HEK293 (cell line): ENCODE data around the gene TSPAN9.

ENCODE experiments used
- CTCF ChIA-PET: fragments of 350-600 bp; formaldehyde crosslinking; extraction: SDS; loops from one replicate; lab custom pipeline; 2021; ENCODE audit warnings: antibody characterized with exemption; lab: Yijun Ruan, JAX
- POLR2A ChIA-PET: fragments of 300-600 bp; formaldehyde crosslinking; extraction: SDS; loops from one replicate; lab custom pipeline; 2020; ENCODE audit warnings: antibody characterized with exemption, inconsistent platforms; lab: Yijun Ruan, JAX
- H3K27ac ChIP-seq: fragments of 200-500 bp; sonication (Bioruptor generic); 2 replicates; pipeline ENCODE4 v1.5.1; 2014; ENCODE audit warnings: low read depth, low read length, control low read depth, inconsistent platforms; ENCODE audit errors: extremely low read depth
- H3K36me3 ChIP-seq, 2 experiments: fragments of 200-500 bp in 1 of 2; sonication (Bioruptor generic) in 1 of 2; 1 replicate in 1 of 2; 2 replicates in 1 of 2; pipeline ENCODE4 v1.5.1; 2014 to 2017; ENCODE audit warnings: inconsistent platforms in 2 of 2, low read length in 2 of 2; ENCODE audit not compliant: control insufficient read depth in 2 of 2, insufficient read depth in 1 of 2
- H3K4me1 ChIP-seq: fragments of 200-500 bp; sonication (Bioruptor generic); 2 replicates; pipeline ENCODE4 v1.5.1; 2014; ENCODE audit warnings: mild to moderate bottlenecking, low read length, inconsistent platforms; ENCODE audit not compliant: control insufficient read depth, insufficient read depth
- H3K4me3 ChIP-seq: 2 replicates; pipeline ENCODE4 v1.5.1; 2011; ENCODE audit warnings: low read depth, mild to moderate bottlenecking, control low read depth, low read length, moderate library complexity
- H3K9me3 ChIP-seq: fragments of 200-500 bp; sonication (Bioruptor generic); 2 replicates; pipeline ENCODE4 v1.5.1; 2014; ENCODE audit warnings: low read depth, low read length, inconsistent platforms; ENCODE audit not compliant: control insufficient read depth, insufficient read depth
- GLIS1 ChIP-seq: fragments of 450-650 bp; formaldehyde crosslinking; IDR thresholded peaks from 2 replicates; pipeline ENCODE4 v1.5.1; 2016; ENCODE audit warnings: missing biosample characterization, missing genetic modification characterization
- OVOL3 ChIP-seq: fragments of 450-650 bp; formaldehyde crosslinking; IDR thresholded peaks from 2 replicates; pipeline ENCODE4 v1.5.1; 2016; ENCODE audit warnings: missing biosample characterization, missing genetic modification characterization
- SCRT1 ChIP-seq: fragments of 450-650 bp; formaldehyde crosslinking; IDR thresholded peaks from 2 replicates; pipeline ENCODE4 v1.5.1; 2016; ENCODE audit warnings: missing biosample characterization, missing genetic modification characterization, borderline replicate concordance
- SCRT2 ChIP-seq: fragments of 450-650 bp; formaldehyde crosslinking; IDR thresholded peaks from 2 replicates; pipeline ENCODE4 v1.5.1; 2016; ENCODE audit warnings: missing biosample characterization, missing genetic modification characterization
- ZBTB1 ChIP-seq: fragments of 450-650 bp; formaldehyde crosslinking; IDR thresholded peaks from 2 replicates; pipeline ENCODE4 v1.5.1; 2016; ENCODE audit warnings: missing biosample characterization, missing genetic modification characterization
- ZBTB20 ChIP-seq: fragments of 450-650 bp; formaldehyde crosslinking; IDR thresholded peaks from 2 replicates; pipeline ENCODE4 v1.5.1; 2016; ENCODE audit warnings: missing biosample characterization, missing genetic modification characterization
- ZFHX2 ChIP-seq: fragments of 450-650 bp; formaldehyde crosslinking; conservative IDR thresholded peaks from 2 replicates; pipeline ENCODE4 v1.5.1; 2016; ENCODE audit warnings: missing biosample characterization, missing genetic modification characterization
- ZFP69B ChIP-seq: fragments of 450-650 bp; formaldehyde crosslinking; IDR thresholded peaks from 2 replicates; pipeline ENCODE4 v1.5.1; 2016; ENCODE audit warnings: missing biosample characterization, missing genetic modification characterization
- ZIC2 ChIP-seq: fragments of 450-650 bp; formaldehyde crosslinking; IDR thresholded peaks from 2 replicates; pipeline ENCODE4 v1.5.1; 2016; ENCODE audit warnings: missing biosample characterization, missing genetic modification characterization
- ZNF19 ChIP-seq: fragments of 450-650 bp; formaldehyde crosslinking; IDR thresholded peaks from 2 replicates; pipeline ENCODE4; 2016; ENCODE audit warnings: missing biosample characterization, missing genetic modification characterization, low read depth
- ZNF311 ChIP-seq: fragments of 450-650 bp; formaldehyde crosslinking; IDR thresholded peaks from 2 replicates; pipeline ENCODE4 v1.5.1; 2017; ENCODE audit warnings: missing biosample characterization, missing genetic modification characterization, borderline replicate concordance
- ZNF366 ChIP-seq: fragments of 450-650 bp; formaldehyde crosslinking; conservative IDR thresholded peaks from 2 replicates; pipeline ENCODE4 v1.5.1; 2016; ENCODE audit warnings: missing biosample characterization, missing genetic modification characterization
- ZNF433 ChIP-seq: fragments of 450-650 bp; formaldehyde crosslinking; IDR thresholded peaks from 2 replicates; pipeline ENCODE4 v1.5.1; 2016; ENCODE audit warnings: missing biosample characterization, missing genetic modification characterization, low read depth
- ZNF521 ChIP-seq: fragments of 450-650 bp; formaldehyde crosslinking; IDR thresholded peaks from 2 replicates; pipeline ENCODE4 v1.5.1; 2017; ENCODE audit warnings: missing biosample characterization, mild to moderate bottlenecking, missing genetic modification characterization
- ZNF548 ChIP-seq: fragments of 450-650 bp; formaldehyde crosslinking; IDR thresholded peaks from 2 replicates; pipeline ENCODE4 v1.5.1; 2016; ENCODE audit warnings: missing biosample characterization, missing genetic modification characterization
- ZNF677 ChIP-seq: fragments of 450-650 bp; IDR thresholded peaks from 2 replicates; pipeline ENCODE4 v1.5.0; 2018; ENCODE audit warnings: missing biosample characterization, mild to moderate bottlenecking, missing genetic modification characterization, moderate library complexity
- ZNF791 ChIP-seq: fragments of 450-650 bp; formaldehyde crosslinking; IDR thresholded peaks from 2 replicates; pipeline ENCODE4 v1.5.1; 2016; ENCODE audit warnings: missing biosample characterization, missing genetic modification characterization
- ZXDB ChIP-seq: fragments of 450-650 bp; formaldehyde crosslinking; IDR thresholded peaks from 2 replicates; pipeline ENCODE4 v1.5.1; 2016; ENCODE audit warnings: missing biosample characterization, missing genetic modification characterization
- TF ChIP-seq, protein P1 (sequence below): fragments of 450-650 bp; formaldehyde crosslinking; IDR thresholded peaks from 2 replicates; pipeline ENCODE4 v1.5.1; 2017; ENCODE audit warnings: missing biosample characterization, mild to moderate bottlenecking, missing genetic modification characterization, moderate library complexity
- TF ChIP-seq, protein P2 (sequence below): sonication (generic); formaldehyde crosslinking; IDR thresholded peaks from 2 replicates; pipeline ENCODE4 v1.8.1; 2022; ENCODE audit warnings: mild to moderate bottlenecking, moderate library complexity, missing genetic modification reagents
- TF ChIP-seq, protein P3 (sequence below): fragments of 450-650 bp; formaldehyde crosslinking; IDR thresholded peaks from 2 replicates; pipeline ENCODE4 v1.5.1; 2016; ENCODE audit warnings: missing biosample characterization, missing genetic modification characterization
- TF ChIP-seq, protein P4 (sequence below): fragments of 450-650 bp; formaldehyde crosslinking; conservative IDR thresholded peaks from 2 replicates; pipeline ENCODE4 v1.5.1; 2016; ENCODE audit warnings: low read depth, missing biosample characterization, missing genetic modification characterization

The TSPAN9 gene

DNA sequence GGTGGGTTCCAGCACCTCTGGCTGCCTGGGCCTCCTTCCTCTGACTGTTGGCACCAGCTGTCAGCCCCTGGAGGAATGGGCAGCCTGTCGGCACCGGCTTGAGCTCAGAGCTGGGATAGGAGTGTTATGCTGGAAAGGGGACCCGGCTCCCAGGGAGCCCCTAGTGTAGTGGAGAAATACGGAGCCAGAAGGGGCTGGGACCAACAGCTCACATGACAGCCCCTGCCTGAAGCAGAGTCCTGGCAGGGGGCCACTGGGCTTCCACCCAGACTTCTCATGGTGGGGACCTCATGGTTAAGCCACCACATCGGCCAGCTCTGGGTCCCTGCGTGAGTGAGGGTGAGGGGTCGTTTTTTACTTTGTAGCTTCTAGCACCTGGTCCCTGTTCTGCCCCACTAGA is 174.5 kb downstream of the TSPAN9 start (continued):
- TF ChIP-seq, protein P1, sequence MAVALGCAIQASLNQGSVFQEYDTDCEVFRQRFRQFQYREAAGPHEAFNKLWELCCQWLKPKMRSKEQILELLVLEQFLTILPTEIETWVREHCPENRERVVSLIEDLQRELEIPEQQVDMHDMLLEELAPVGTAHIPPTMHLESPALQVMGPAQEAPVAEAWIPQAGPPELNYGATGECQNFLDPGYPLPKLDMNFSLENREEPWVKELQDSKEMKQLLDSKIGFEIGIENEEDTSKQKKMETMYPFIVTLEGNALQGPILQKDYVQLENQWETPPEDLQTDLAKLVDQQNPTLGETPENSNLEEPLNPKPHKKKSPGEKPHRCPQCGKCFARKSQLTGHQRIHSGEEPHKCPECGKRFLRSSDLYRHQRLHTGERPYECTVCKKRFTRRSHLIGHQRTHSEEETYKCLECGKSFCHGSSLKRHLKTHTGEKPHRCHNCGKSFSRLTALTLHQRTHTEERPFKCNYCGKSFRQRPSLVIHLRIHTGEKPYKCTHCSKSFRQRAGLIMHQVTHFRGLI (tag by site-specific recombination), result no peak
- TF ChIP-seq, all 188 proteins: peak for 0

DNA sequence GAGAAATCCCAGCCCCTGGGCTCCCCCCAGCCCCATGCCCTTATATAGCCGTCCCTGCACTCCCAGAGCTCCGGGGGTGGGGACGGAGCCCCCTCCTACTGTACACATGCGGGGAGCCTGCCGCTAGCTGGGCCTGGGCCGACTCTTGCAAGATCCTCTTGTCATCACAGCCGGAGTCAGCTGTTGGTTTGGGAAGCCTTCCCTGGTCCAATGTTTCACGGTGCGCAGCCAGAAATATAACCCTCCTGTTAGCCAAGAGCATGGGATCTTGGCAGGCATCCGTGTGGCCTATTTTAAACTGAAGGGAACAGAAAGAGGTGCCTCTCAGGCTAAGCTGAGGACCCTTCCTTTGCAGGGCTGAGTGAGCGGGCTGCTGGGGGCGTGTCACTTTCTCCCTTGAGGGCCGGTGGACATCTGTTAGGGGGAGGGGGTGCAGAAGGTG is 175.3 kb downstream of the TSPAN9 start:
- Histone ChIP-seq H3K36me3 (no peaks in the 10 kb centered on the region), H3K9me3 (no peaks in the 10 kb centered on the region), H3K4me3 (no peak overlapping the region), H3K27ac (no peak overlapping the region), H3K4me1 (no peaks in the 10 kb centered on the region)
- CTCF ChIA-PET, result interaction anchor here (1.4 kb wide), 1 partner anchor 23 kb away, joined by 4 read pairs; no protein-coding TSS in a partner anchor
- peak; percentile 27; the same call in 1 of the 2 replicates for TF ChIP-seq ZIC2 (tag by site-specific recombination)
- TF ChIP-seq ZNF548, result no peak
- TF ChIP-seq, all 188 proteins: peak for 1
- POLR2A ChIA-PET, result no interaction called here

DNA sequence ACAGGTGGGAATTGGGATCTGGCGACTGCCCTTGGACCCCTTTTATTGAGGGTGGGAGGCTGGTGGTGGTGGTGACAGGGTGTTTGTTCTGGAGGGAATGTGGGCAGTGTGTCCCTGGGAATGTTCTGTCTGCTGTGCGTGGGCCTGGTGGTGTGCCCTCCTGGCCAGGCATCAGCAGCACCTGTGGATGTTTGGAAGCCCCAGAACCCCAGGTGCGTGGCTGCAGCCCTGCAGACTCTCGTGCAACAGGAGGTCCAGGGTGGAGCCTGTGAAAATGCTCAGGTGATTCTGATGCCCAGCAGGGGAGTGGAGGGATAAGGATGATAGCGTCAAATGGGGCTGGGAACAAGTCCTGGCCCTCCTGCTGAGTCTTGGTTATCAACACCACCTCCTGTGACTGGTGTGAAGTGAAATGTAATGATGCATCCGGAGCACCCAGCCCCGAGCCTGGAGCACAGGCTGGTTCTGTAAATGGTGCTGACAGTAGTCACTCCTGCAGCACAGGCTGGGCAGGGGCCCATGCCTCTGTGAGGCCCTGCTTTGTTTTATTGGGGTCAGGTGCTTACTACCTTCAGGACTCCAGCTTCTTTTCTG is 176.6 kb downstream of the TSPAN9 start:
- Histone ChIP-seq H3K27ac (no peak overlapping the region), H3K4me1 (peaks cover 2% of the 10 kb centered on the region; the same call in 1 of the 2 replicates), H3K36me3 (no peaks in the 10 kb centered on the region), H3K9me3 (no peaks in the 10 kb centered on the region), H3K4me3 (no peak overlapping the region)
- CTCF ChIA-PET, result interaction anchor here (1.0 kb wide), 1 partner anchor 51 kb away, joined by 4 read pairs; no protein-coding TSS in a partner anchor
- POLR2A ChIA-PET, result no interaction called here
- TF ChIP-seq ZNF521 (no peak), ZNF791 (tag by site-specific recombination) (no peak), OVOL3 (tag by site-specific recombination) (no peak), ZNF311 (no peak), ZXDB (tag by site-specific recombination) (no peak), ZNF366 (no peak), ZNF19 (tag by site-specific recombination) (no peak), ZBTB1 (tag by site-specific recombination) (no peak), ZBTB20 (tag by site-specific recombination) (no peak), ZNF433 (no peak), ZIC2 (tag by site-specific recombination) (peak; percentile 92), ZNF677 (no peak), GLIS1 (tag by site-specific recombination) (peak; percentile 82), SCRT2 (tag by site-specific recombination) (peak; percentile 66), ZFHX2 (tag by site-specific recombination) (0 out of 2 replicates have a peak, but pooled peaks have one; percentile 20), SCRT1 (tag by site-specific recombination) (peak; percentile 47; the same call in 1 of the 2 replicates), ZFP69B (tag by site-specific recombination) (no peak)
- TF ChIP-seq, protein P2, sequence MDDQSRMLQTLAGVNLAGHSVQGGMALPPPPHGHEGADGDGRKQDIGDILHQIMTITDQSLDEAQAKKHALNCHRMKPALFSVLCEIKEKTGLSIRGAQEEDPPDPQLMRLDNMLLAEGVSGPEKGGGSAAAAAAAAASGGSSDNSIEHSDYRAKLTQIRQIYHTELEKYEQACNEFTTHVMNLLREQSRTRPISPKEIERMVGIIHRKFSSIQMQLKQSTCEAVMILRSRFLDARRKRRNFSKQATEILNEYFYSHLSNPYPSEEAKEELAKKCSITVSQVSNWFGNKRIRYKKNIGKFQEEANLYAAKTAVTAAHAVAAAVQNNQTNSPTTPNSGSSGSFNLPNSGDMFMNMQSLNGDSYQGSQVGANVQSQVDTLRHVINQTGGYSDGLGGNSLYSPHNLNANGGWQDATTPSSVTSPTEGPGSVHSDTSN (CRISPR knock-in tag), result no peak
- TF ChIP-seq, protein P3, sequence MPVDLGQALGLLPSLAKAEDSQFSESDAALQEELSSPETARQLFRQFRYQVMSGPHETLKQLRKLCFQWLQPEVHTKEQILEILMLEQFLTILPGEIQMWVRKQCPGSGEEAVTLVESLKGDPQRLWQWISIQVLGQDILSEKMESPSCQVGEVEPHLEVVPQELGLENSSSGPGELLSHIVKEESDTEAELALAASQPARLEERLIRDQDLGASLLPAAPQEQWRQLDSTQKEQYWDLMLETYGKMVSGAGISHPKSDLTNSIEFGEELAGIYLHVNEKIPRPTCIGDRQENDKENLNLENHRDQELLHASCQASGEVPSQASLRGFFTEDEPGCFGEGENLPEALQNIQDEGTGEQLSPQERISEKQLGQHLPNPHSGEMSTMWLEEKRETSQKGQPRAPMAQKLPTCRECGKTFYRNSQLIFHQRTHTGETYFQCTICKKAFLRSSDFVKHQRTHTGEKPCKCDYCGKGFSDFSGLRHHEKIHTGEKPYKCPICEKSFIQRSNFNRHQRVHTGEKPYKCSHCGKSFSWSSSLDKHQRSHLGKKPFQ (tag by site-specific recombination), result peak; percentile 76
- TF ChIP-seq, protein P4, sequence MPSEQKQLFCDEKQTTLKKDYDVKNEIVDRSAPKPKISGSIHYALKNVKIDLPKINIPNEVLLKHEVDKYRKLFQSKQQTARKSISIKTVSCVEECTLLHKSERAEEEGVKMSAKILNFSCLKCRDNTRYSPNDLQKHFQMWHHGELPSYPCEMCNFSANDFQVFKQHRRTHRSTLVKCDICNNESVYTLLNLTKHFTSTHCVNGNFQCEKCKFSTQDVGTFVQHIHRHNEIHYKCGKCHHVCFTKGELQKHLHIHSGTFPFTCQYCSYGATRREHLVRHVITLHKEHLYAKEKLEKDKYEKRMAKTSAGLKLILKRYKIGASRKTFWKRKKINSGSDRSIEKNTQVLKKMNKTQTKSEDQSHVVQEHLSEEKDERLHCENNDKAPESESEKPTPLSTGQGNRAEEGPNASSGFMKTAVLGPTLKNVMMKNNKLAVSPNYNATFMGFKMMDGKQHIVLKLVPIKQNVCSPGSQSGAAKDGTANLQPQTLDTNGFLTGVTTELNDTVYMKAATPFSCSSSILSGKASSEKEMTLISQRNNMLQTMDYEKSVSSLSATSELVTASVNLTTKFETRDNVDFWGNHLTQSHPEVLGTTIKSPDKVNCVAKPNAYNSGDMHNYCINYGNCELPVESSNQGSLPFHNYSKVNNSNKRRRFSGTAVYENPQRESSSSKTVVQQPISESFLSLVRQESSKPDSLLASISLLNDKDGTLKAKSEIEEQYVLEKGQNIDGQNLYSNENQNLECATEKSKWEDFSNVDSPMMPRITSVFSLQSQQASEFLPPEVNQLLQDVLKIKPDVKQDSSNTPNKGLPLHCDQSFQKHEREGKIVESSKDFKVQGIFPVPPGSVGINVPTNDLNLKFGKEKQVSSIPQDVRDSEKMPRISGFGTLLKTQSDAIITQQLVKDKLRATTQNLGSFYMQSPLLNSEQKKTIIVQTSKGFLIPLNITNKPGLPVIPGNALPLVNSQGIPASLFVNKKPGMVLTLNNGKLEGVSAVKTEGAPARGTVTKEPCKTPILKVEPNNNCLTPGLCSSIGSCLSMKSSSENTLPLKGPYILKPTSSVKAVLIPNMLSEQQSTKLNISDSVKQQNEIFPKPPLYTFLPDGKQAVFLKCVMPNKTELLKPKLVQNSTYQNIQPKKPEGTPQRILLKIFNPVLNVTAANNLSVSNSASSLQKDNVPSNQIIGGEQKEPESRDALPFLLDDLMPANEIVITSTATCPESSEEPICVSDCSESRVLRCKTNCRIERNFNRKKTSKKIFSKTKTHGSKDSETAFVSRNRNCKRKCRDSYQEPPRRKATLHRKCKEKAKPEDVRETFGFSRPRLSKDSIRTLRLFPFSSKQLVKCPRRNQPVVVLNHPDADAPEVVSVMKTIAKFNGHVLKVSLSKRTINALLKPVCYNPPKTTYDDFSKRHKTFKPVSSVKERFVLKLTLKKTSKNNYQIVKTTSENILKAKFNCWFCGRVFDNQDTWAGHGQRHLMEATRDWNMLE (tag by site-specific recombination), result no peak
